ENCODE data around the gene FOXP1.

Gene FOXP1

DNA sequence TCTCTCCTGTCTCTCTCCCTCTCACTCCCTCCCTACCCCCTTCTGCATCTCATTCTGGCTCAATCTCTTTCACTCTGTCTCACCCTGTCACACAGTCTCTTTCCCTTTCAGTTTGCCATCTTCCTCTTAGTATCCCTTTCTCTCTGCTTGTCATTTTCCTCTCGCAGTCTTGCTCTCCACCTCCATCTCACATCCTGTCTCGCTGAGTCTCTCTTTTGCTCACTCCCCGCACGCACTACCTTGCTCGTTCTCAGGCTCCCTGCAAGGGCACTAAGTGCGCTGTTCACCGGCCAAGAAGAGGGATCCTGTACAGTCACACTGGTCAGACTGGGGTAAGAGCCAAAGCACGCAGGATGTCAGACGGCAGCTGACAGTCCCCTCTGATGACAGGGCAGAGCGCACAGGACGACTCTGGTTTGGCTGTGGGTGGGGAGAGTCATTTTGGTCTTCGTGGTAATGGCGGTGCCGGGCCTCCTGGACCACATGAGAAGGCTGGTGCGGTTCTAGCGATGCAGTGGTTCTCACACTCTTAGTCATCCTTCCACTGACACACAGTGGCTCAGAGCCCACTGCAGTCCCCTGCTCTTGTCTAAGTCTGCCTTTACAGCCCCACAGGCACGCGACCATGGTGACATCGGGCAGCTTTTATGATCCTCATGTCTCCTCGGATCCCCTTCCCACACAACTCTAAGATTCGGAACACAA lies 356.8 kb downstream of the FOXP1 start:
- Histone ChIP-seq H4K91ac (ENCODE audit: low read depth, low read length) (no peak overlapping the region), H4K8ac (ENCODE audit: low read depth, low read length) (no peak overlapping the region), H4K12ac (ENCODE audit: low read depth, low read length) (no peak overlapping the region), H2AFZ (ENCODE audit: insufficient read depth, low read length, poor library complexity) (no peak overlapping the region), H3K4me2 (ENCODE audit: low read length) (no peak overlapping the region), H3K27ac (ENCODE audit: low read depth, low read length) (no peak overlapping the region), H3K18ac (ENCODE audit: low read length) (no peak overlapping the region), H3K9ac (ENCODE audit: low read length) (no peak overlapping the region), H2AK5ac (ENCODE audit: low read length) (no peak overlapping the region), H3K23ac (ENCODE audit: low read length) (no peak overlapping the region), H3K27me3 (ENCODE audit: insufficient read depth, low read length) (no peaks in the 10 kb centered on the region), H3K79me1 (ENCODE audit: low read length) (no peaks in the 10 kb centered on the region), H3K79me2 (ENCODE audit: control insufficient read depth, insufficient read depth, low read length, poor library complexity) (no peaks in the 10 kb centered on the region), H2BK12ac (ENCODE audit: low read length) (no peak overlapping the region), H2BK120ac (ENCODE audit: insufficient read depth, low read length, poor library complexity) (no peak overlapping the region), H2BK5ac (ENCODE audit: low read depth, low read length, poor library complexity) (no peak overlapping the region), H3K4me1 (ENCODE audit: control insufficient read depth in 1 of 2, insufficient read depth in 2 of 2, low read length in 2 of 2) (no peaks in the 10 kb centered on the region), H3K14ac (ENCODE audit: low read length) (no peak overlapping the region), H3K36me3 (ENCODE audit: control insufficient read depth in 1 of 2, insufficient read depth in 2 of 2, low read length in 2 of 2) (no peaks in the 10 kb centered on the region), H3K4me3 (ENCODE audit: low read depth, low read length) (no peak overlapping the region), H3K9me3 (ENCODE audit: insufficient read depth, low read depth, low read length) (peaks cover 1% of the 10 kb centered on the region), H3K4ac (ENCODE audit: low read depth, low read length) (no peak overlapping the region)
- WGBS (ENCODE audit: extremely low coverage, insufficient coverage, insufficient read length) = no CpG with 5 or more reads among the region's 21 CpGs
- DNase-seq = no peak

GRCh38 chr3:71225951-71226564 lies 357.5 kb downstream of the FOXP1 start:
- Histone ChIP-seq H2BK5ac (ENCODE audit: low read depth, low read length, poor library complexity) (no peak overlapping the region), H3K9ac (ENCODE audit: low read length) (no peak overlapping the region), H4K91ac (ENCODE audit: low read depth, low read length) (no peak overlapping the region), H3K4ac (ENCODE audit: low read depth, low read length) (no peak overlapping the region), H3K23ac (ENCODE audit: low read length) (no peak overlapping the region), H3K9me3 (ENCODE audit: insufficient read depth, low read depth, low read length) (peaks cover 1% of the 10 kb centered on the region), H3K14ac (ENCODE audit: low read length) (no peak overlapping the region), H3K79me1 (ENCODE audit: low read length) (no peaks in the 10 kb centered on the region), H3K27me3 (ENCODE audit: insufficient read depth, low read length) (no peaks in the 10 kb centered on the region), H3K4me2 (ENCODE audit: low read length) (no peak overlapping the region), H2BK120ac (ENCODE audit: insufficient read depth, low read length, poor library complexity) (no peak overlapping the region), H2AFZ (ENCODE audit: insufficient read depth, low read length, poor library complexity) (no peak overlapping the region), H3K36me3 (ENCODE audit: control insufficient read depth in 1 of 2, insufficient read depth in 2 of 2, low read length in 2 of 2) (no peaks in the 10 kb centered on the region), H3K79me2 (ENCODE audit: control insufficient read depth, insufficient read depth, low read length, poor library complexity) (no peaks in the 10 kb centered on the region), H2BK12ac (ENCODE audit: low read length) (no peak overlapping the region), H4K8ac (ENCODE audit: low read depth, low read length) (no peak overlapping the region), H3K4me3 (ENCODE audit: low read depth, low read length) (no peak overlapping the region), H2AK5ac (ENCODE audit: low read length) (no peak overlapping the region), H4K12ac (ENCODE audit: low read depth, low read length) (no peak overlapping the region), H3K18ac (ENCODE audit: low read length) (no peak overlapping the region), H3K4me1 (ENCODE audit: control insufficient read depth in 1 of 2, insufficient read depth in 2 of 2, low read length in 2 of 2) (no peaks in the 10 kb centered on the region), H3K27ac (ENCODE audit: low read depth, low read length) (no peak overlapping the region)
- WGBS (ENCODE audit: extremely low coverage, insufficient coverage, insufficient read length) = no CpG with 5 or more reads among the region's 4 CpGs
- no peak for DNase-seq

GRCh38 chr3:71225002-71225684 lies 358.4 kb downstream of the FOXP1 start:
- Histone ChIP-seq H3K23ac (ENCODE audit: low read length) (no peak overlapping the region), H3K18ac (ENCODE audit: low read length) (no peak overlapping the region), H3K27me3 (ENCODE audit: insufficient read depth, low read length) (no peaks in the 10 kb centered on the region), H3K9me3 (ENCODE audit: insufficient read depth, low read depth, low read length) (peaks cover 1% of the 10 kb centered on the region), H3K4me1 (ENCODE audit: control insufficient read depth in 1 of 2, insufficient read depth in 2 of 2, low read length in 2 of 2) (no peaks in the 10 kb centered on the region), H3K27ac (ENCODE audit: low read depth, low read length) (no peak overlapping the region), H3K79me2 (ENCODE audit: control insufficient read depth, insufficient read depth, low read length, poor library complexity) (no peaks in the 10 kb centered on the region), H2AFZ (ENCODE audit: insufficient read depth, low read length, poor library complexity) (no peak overlapping the region), H3K79me1 (ENCODE audit: low read length) (no peaks in the 10 kb centered on the region), H4K8ac (ENCODE audit: low read depth, low read length) (no peak overlapping the region), H3K4me2 (ENCODE audit: low read length) (no peak overlapping the region), H3K14ac (ENCODE audit: low read length) (no peak overlapping the region), H4K12ac (ENCODE audit: low read depth, low read length) (no peak overlapping the region), H3K36me3 (ENCODE audit: control insufficient read depth in 1 of 2, insufficient read depth in 2 of 2, low read length in 2 of 2) (no peaks in the 10 kb centered on the region), H3K9ac (ENCODE audit: low read length) (no peak overlapping the region), H3K4ac (ENCODE audit: low read depth, low read length) (no peak overlapping the region), H2BK120ac (ENCODE audit: insufficient read depth, low read length, poor library complexity) (no peak overlapping the region), H3K4me3 (ENCODE audit: low read depth, low read length) (no peak overlapping the region), H2BK5ac (ENCODE audit: low read depth, low read length, poor library complexity) (no peak overlapping the region), H2BK12ac (ENCODE audit: low read length) (no peak overlapping the region), H2AK5ac (ENCODE audit: low read length) (no peak overlapping the region), H4K91ac (ENCODE audit: low read depth, low read length) (no peak overlapping the region)
- DNase-seq = no peak
- no CpG with 5 or more reads among the region's 7 CpGs for WGBS (ENCODE audit: extremely low coverage, insufficient coverage, insufficient read length)

GRCh38 chr3:71219744-71220638 lies 363.5 kb downstream of the FOXP1 start:
- H3K9me3 ChIP-seq (ENCODE audit: insufficient read depth, low read depth, low read length) = no peaks in the 10 kb centered on the region
- no peaks in the 10 kb centered on the region for H3K79me1 ChIP-seq (ENCODE audit: low read length)
- H2AFZ ChIP-seq (ENCODE audit: insufficient read depth, low read length, poor library complexity) = no peak overlapping the region
- no peaks in the 10 kb centered on the region for H3K4me1 ChIP-seq (ENCODE audit: control insufficient read depth in 1 of 2, insufficient read depth in 2 of 2, low read length in 2 of 2)
- no peak overlapping the region for H2BK12ac ChIP-seq (ENCODE audit: low read length)
- no peak overlapping the region for H3K9ac ChIP-seq (ENCODE audit: low read length)
- H3K27me3 ChIP-seq (ENCODE audit: insufficient read depth, low read length) = no peaks in the 10 kb centered on the region
- no peak overlapping the region for H2AK5ac ChIP-seq (ENCODE audit: low read length)
- H4K12ac ChIP-seq (ENCODE audit: low read depth, low read length) = no peak overlapping the region
- H3K36me3 ChIP-seq (ENCODE audit: control insufficient read depth in 1 of 2, insufficient read depth in 2 of 2, low read length in 2 of 2) = no peaks in the 10 kb centered on the region
- H3K27ac ChIP-seq (ENCODE audit: low read depth, low read length) = no peak overlapping the region
- no peak overlapping the region for H2BK5ac ChIP-seq (ENCODE audit: low read depth, low read length, poor library complexity)
- no peak overlapping the region for H3K4me2 ChIP-seq (ENCODE audit: low read length)
- no peak overlapping the region for H4K91ac ChIP-seq (ENCODE audit: low read depth, low read length)
- no peak overlapping the region for H3K23ac ChIP-seq (ENCODE audit: low read length)
- no peak overlapping the region for H3K4me3 ChIP-seq (ENCODE audit: low read depth, low read length)
- no peak overlapping the region for H3K14ac ChIP-seq (ENCODE audit: low read length)
- no peak overlapping the region for H2BK120ac ChIP-seq (ENCODE audit: insufficient read depth, low read length, poor library complexity)
- WGBS (ENCODE audit: extremely low coverage, insufficient coverage, insufficient read length) = no CpG with 5 or more reads among the region's 7 CpGs
- H3K79me2 ChIP-seq (ENCODE audit: control insufficient read depth, insufficient read depth, low read length, poor library complexity) = no peaks in the 10 kb centered on the region
- H4K8ac ChIP-seq (ENCODE audit: low read depth, low read length) = no peak overlapping the region
- no peak overlapping the region for H3K4ac ChIP-seq (ENCODE audit: low read depth, low read length)
- no peak for DNase-seq
- H3K18ac ChIP-seq (ENCODE audit: low read length) = no peak overlapping the region

All from trophoblast cell (in vitro differentiated cells and primary cell).